GM12878 (cell line): ENCODE results near the gene CCK. TPM values are rescaled to one million over a fixed set of nuclear protein-coding genes. Genes with fewer than 3 reads are reported as not detected.

ENCODE experiments used
- ATAC-seq: fragments of 200-7000 bp; cut with Tn5 transposase; 3 replicates; pipeline ENCODE4 v1.9.1; 2020; ENCODE audit warnings: mild to moderate bottlenecking, moderate library complexity
- BruUV-seq: library from RNA; stranded (reverse); fragments of 400-500 nt; replicated peaks from 2 replicates; lab custom pipeline; 2021; lab: Mats Ljungman, UMichigan
- CTCF ChIA-PET: fragments of 300-600 bp; sonication (Branson Sonifier 250); formaldehyde crosslinking; extraction: SDS; loops from one replicate; lab custom pipeline; 2021; ENCODE audit warnings: inconsistent platforms; lab: Yijun Ruan, JAX
- POLR2A ChIA-PET: fragments of 350-600 bp; formaldehyde crosslinking; extraction: SDS; loops from one replicate; lab custom pipeline; 2021; ENCODE audit warnings: inconsistent platforms; lab: Charles Lee
- RAD21 ChIA-PET: fragments of 300-600 bp; sonication (Branson Sonifier 250); formaldehyde crosslinking; loops from one replicate; lab custom pipeline; 2023; ENCODE audit warnings: antibody characterized with exemption; ENCODE audit not compliant: unreplicated experiment; lab: Charles Lee
- SMC1A ChIA-PET: fragments of 300-600 bp; sonication (Branson Sonifier 250); formaldehyde crosslinking; loops from one replicate; lab custom pipeline; 2023; ENCODE audit not compliant: unreplicated experiment, uncharacterized antibody; lab: Charles Lee
- DNase-seq: peaks from one replicate; pipeline ENCODE4 v3.0.0-alpha.2; 2011; ENCODE audit warnings: low read depth, low spot score
- FAIRE-seq: peaks from 3 replicates; lab custom pipeline; 2011; peaks lifted over from hg19 to GRCh38; lab: Jason Lieb, UNC
- H2AFZ ChIP-seq: 2 replicates; pipeline ENCODE4 v1.6.0; 2011; ENCODE audit warnings: low read depth, low read length, control low read depth; ENCODE audit not compliant: control insufficient read depth
- H3K27ac ChIP-seq: 2 replicates; pipeline ENCODE4 v1.5.1; 2011; ENCODE audit warnings: control low read depth; ENCODE audit not compliant: control insufficient read depth, insufficient read depth
- H3K27me3 ChIP-seq, 2 experiments: replicated peaks in 1 of 2; 2 replicates each; pipeline versions ENCODE4 v1.6.0 to v1.6.1; 2011; ENCODE audit warnings: low read length in 1 of 2; ENCODE audit not compliant: control insufficient read depth in 2 of 2, insufficient read depth in 2 of 2
- H3K36me3 ChIP-seq, 2 experiments: 2 replicates each; pipeline ENCODE4 v1.5.1; 2011; ENCODE audit warnings: low read length in 1 of 2; ENCODE audit not compliant: control insufficient read depth in 2 of 2, insufficient read depth in 2 of 2
- H3K4me1 ChIP-seq: 2 replicates; pipeline ENCODE4 v1.6.1; 2011; ENCODE audit warnings: mild to moderate bottlenecking, low read length, moderate library complexity, mixed read lengths; ENCODE audit not compliant: control insufficient read depth, insufficient read depth
- H3K4me2 ChIP-seq: 2 replicates; pipeline ENCODE4 v1.6.0; 2011; ENCODE audit warnings: control low read depth; ENCODE audit not compliant: control insufficient read depth, insufficient read depth
- H3K4me3 ChIP-seq: fragments of 200-600 bp; sonication (generic); 2 replicates; pipeline ENCODE4 v1.5.1; 2016
- H3K79me2 ChIP-seq: 2 replicates; pipeline ENCODE4 v1.6.0; 2011; ENCODE audit warnings: low read length; ENCODE audit not compliant: control insufficient read depth, insufficient read depth
- H3K9ac ChIP-seq: 2 replicates; pipeline ENCODE4 v1.8.0; 2011; ENCODE audit warnings: low read length, control low read depth, mixed read lengths; ENCODE audit not compliant: control insufficient read depth, insufficient read depth
- H3K9me3 ChIP-seq: replicated peaks from 3 replicates; pipeline ENCODE4 v1.5.1; 2011; ENCODE audit warnings: mild to moderate bottlenecking, low read length; ENCODE audit not compliant: control insufficient read depth, insufficient read depth
- H4K20me1 ChIP-seq: 2 replicates; pipeline ENCODE4 v1.6.0; 2011; ENCODE audit not compliant: control insufficient read depth, insufficient read depth
- ETV6 ChIP-seq, 2 experiments: fragments of 450-650 bp in 1 of 2; IDR thresholded peaks in 1 of 2; conservative IDR thresholded peaks in 1 of 2; 2 replicates each; pipeline ENCODE4 v1.6.1; 2014; ENCODE audit warnings: antibody characterized with exemption in 1 of 2, borderline replicate concordance in 1 of 2, low read depth in 1 of 2, mild to moderate bottlenecking in 1 of 2, moderate library complexity in 1 of 2
- GATAD2B ChIP-seq: fragments of 450-650 bp; conservative IDR thresholded peaks from 2 replicates; pipeline ENCODE4 v1.6.1; 2017; ENCODE audit warnings: low read depth, mild to moderate bottlenecking, moderate library complexity
- IRF3 ChIP-seq: fragments of 450-650 bp; IDR thresholded peaks from 2 replicates; pipeline ENCODE4 v1.6.1; 2014; ENCODE audit warnings: mild to moderate bottlenecking
- KDM1A ChIP-seq: fragments of 200-600 bp; sonication (generic); IDR thresholded peaks from 2 replicates; pipeline ENCODE4 v1.6.1; 2016; ENCODE audit warnings: borderline replicate concordance
- PKNOX1 ChIP-seq: fragments of 450-650 bp; IDR thresholded peaks from 2 replicates; pipeline ENCODE4 v1.6.1; 2016; ENCODE audit warnings: mild to moderate bottlenecking
- RBBP5 ChIP-seq: fragments of 200-600 bp; sonication (generic); conservative IDR thresholded peaks from 2 replicates; pipeline ENCODE4 v1.6.1; 2016
- RFX5 ChIP-seq: IDR thresholded peaks from 2 replicates; pipeline ENCODE4 v1.6.1; 2011; ENCODE audit warnings: low read depth, low read length, improper control_type of control experiment
- SMAD5 ChIP-seq: IDR thresholded peaks from 2 replicates; pipeline ENCODE4 v1.6.1; 2016; ENCODE audit warnings: antibody characterized with exemption, low read depth
- SRF ChIP-seq, 2 experiments: IDR thresholded peaks; 2 replicates each; pipeline ENCODE4 v1.6.1; 2011; ENCODE audit warnings: low read depth in 2 of 2, low read length in 2 of 2, mild to moderate bottlenecking in 1 of 2, moderate library complexity in 1 of 2
- ZBED1 ChIP-seq: IDR thresholded peaks from 2 replicates; pipeline ENCODE4 v1.6.1; 2016; ENCODE audit warnings: borderline replicate concordance
- ZBTB11 ChIP-seq: fragments of 450-650 bp; formaldehyde crosslinking; IDR thresholded peaks from 2 replicates; pipeline ENCODE4 v1.5.0; 2022; ENCODE audit warnings: mild to moderate bottlenecking, missing genetic modification characterization
- ZNF217 ChIP-seq: fragments of 450-650 bp; IDR thresholded peaks from 2 replicates; pipeline ENCODE4 v1.6.1; 2017; ENCODE audit warnings: antibody characterized with exemption, mild to moderate bottlenecking
- ZNF592 ChIP-seq: fragments of 450-650 bp; IDR thresholded peaks from 2 replicates; pipeline ENCODE4 v1.6.1; 2017; ENCODE audit warnings: mild to moderate bottlenecking, moderate library complexity
- ZZZ3 ChIP-seq: IDR thresholded peaks from 2 replicates; pipeline ENCODE4 v1.6.1; 2011; ENCODE audit warnings: low read depth; ENCODE audit not compliant: control insufficient read depth, insufficient read length
- WGBS: methylation state at CpG from one replicate; pipeline ENCODE4 v1.1.6; 2016; ENCODE audit warnings: low lambda C conversion rate; ENCODE audit not compliant: insufficient replicate concordance, insufficient coverage; ENCODE audit errors: missing lambda C conversion rate; 5-methylcytosine and 5-hydroxymethylcytosine counted together
- in situ Hi-C: fragments of 300-500 bp; cut with MboI; formaldehyde crosslinking; loops from 9 replicates; pipeline ENCODE4 v1.14.3; 2018; ENCODE audit warnings: mixed read lengths
- intact Hi-C: fragments of 100-400 bp; cut with micrococcal nuclease; formaldehyde crosslinking; loops from one replicate; pipeline ENCODE4 v1.14.2; 2022; ENCODE audit not compliant: unreplicated experiment
- polyA plus RNA-seq, 11 experiments: library from polyadenylated mRNA; depleted of rRNA in 4 of 11; unstranded in 6 of 11; stranded (reverse) in 5 of 11; fragments of >200 nt; fragmentation: Nextera tagmentation in 4 of 11; fragmentation: Illumina TruSeq in 1 of 11; extraction: Ambion mirVana in 4 of 11; extraction: Trizol in 1 of 11; gene quantifications; 1 replicate in 1 of 11; 2 replicates in 10 of 11; pipeline versions ENCODE4 v1.2.1 to v1.2.3, GENCODE V29; 2011 to 2016; ENCODE audit warnings: inconsistent platforms in 2 of 11, missing spikeins in 2 of 11, low read depth in 1 of 11
- total RNA-seq, 4 experiments: library from RNA; depleted of rRNA in 3 of 4; stranded (reverse); fragments of >200 nt in 3 of 4; fragmentation: Illumina TruSeq in 1 of 4; extraction: Trizol in 1 of 4; gene quantifications; 2 replicates each; pipeline versions ENCODE4 v1.2.1 to v1.2.3, GENCODE V29; 2013 to 2021

Gene CCK
- total and polyA plus RNA-seq, 10 of the 15 experiments (the other 5 are each of a cell fraction or from before 2014, with no cell fraction given): not detected

- H3K4me2 ChIP-seq: no peak overlapping the region
- no peak overlapping the region for H3K27ac ChIP-seq
- ChIA-PET POLR2A (no interaction called here), RAD21 (interaction anchor here (1.9 kb wide), 1 partner anchor 179 kb away, joined by 4 read pairs; no protein-coding TSS in a partner anchor), SMC1A (no interaction called here), CTCF (interaction anchor here (1.4 kb wide), 1 partner anchor 18 kb away, joined by 3 read pairs; no protein-coding TSS in a partner anchor)
- H4K20me1 ChIP-seq: no peaks in the 10 kb centered on the region
- H3K9ac ChIP-seq: no peak overlapping the region
- 53% methylated on average over 28 of the region's 37 CpGs for WGBS
- peaks cover 3 to 18% of the 10 kb centered on the region in 2 experiments; a peak in 3 of 4 replicates for H3K27me3 ChIP-seq
- no peak overlapping the region for H2AFZ ChIP-seq
- ATAC-seq (no peak), DNase-seq (no peak), FAIRE-seq (no peak)
- BruUV-seq: no TSS peak
- intact Hi-C loops (no loop called here), in situ Hi-C loops (no loop called here)
- no peaks in the 10 kb centered on the region for H3K4me1 ChIP-seq
- H3K4me3 ChIP-seq: no peak overlapping the region
- H3K36me3 ChIP-seq: no peaks in the 10 kb centered on the region
- no peaks in the 10 kb centered on the region for H3K79me2 ChIP-seq
- no peaks in the 10 kb centered on the region; the same call in 1 of the 3 replicates for H3K9me3 ChIP-seq
- no peak for TF ChIP-seq IRF3
- TF ChIP-seq PKNOX1: no peak
- TF ChIP-seq ZNF217: no peak
- no peak for TF ChIP-seq SRF (IDR thresholded peaks at IDR 0.05; ENCODE audit: low read depth in 2 of 2, low read length in 2 of 2)
- no peak for TF ChIP-seq ETV6 (conservative IDR thresholded peaks at IDR 0.05 in 1 of 2, IDR thresholded peaks at IDR 0.05 in 1 of 2; ENCODE audit: borderline replicate concordance in 1 of 2, low read depth in 1 of 2)
- no peak for TF ChIP-seq GATAD2B
- TF ChIP-seq ZBED1: no peak
- no peak for TF ChIP-seq RFX5
- no peak for TF ChIP-seq ZZZ3
- TF ChIP-seq ZBTB11 (CRISPR knock-in tag): no peak
- no peak for TF ChIP-seq KDM1A
- no peak for TF ChIP-seq ZNF592
- TF ChIP-seq RBBP5: no peak
- no peak for TF ChIP-seq SMAD5
Observed at GRCh38 chr3:42264399-42265058, 1.5 kb downstream of the CCK start.
